Activated B cell treated with CpG ODN at 0.5 μM for 24 hours (primary cell): ENCODE measurements around the gene TBX6. TPM values are rescaled to one million over a fixed set of nuclear protein-coding genes. Genes with fewer than 3 reads are reported as not detected.

Source experiments
- ATAC-seq: fragments of 200-7000 bp; cut with Tn5 transposase; one replicate; pipeline ENCODE4 v1.10.0; 2021; ENCODE audit warnings: low read depth, mild to moderate bottlenecking, moderate library complexity
- CTCF ChIA-PET: fragments of 350-600 bp; sonication (Branson Sonifier 250); formaldehyde crosslinking; loops from one replicate; lab custom pipeline; 2021; ENCODE audit warnings: antibody characterized with exemption; lab: Charles Lee
- POLR2A ChIA-PET: fragments of 350-600 bp; sonication (Branson Sonifier 250); formaldehyde crosslinking; loops from one replicate; lab custom pipeline; 2021; ENCODE audit warnings: antibody characterized with exemption; lab: Charles Lee
- DNase-seq: peaks from one replicate; pipeline ENCODE4 v3.0.0; 2022
- H3K27ac Mint-ChIP-seq: one replicate; pipeline ENCODE4 v1.8.0; 2020; ENCODE audit warnings: mixed read lengths
- H3K27me3 Mint-ChIP-seq: one replicate; pipeline ENCODE4 v1.8.0; 2021; ENCODE audit warnings: mixed read lengths
- H3K36me3 Mint-ChIP-seq: one replicate; pipeline ENCODE4 v1.8.0; 2021; ENCODE audit warnings: low read depth, mixed read lengths
- H3K4me1 Mint-ChIP-seq: one replicate; pipeline ENCODE4 v1.8.0; 2021; ENCODE audit warnings: mixed read lengths
- H3K4me3 Mint-ChIP-seq: one replicate; pipeline ENCODE4 v1.8.0; 2020; ENCODE audit warnings: mild to moderate bottlenecking, mixed read lengths
- H3K9me3 Mint-ChIP-seq: one replicate; pipeline ENCODE4 v1.8.0; 2020; ENCODE audit warnings: mixed read lengths
- CTCF ChIP-seq: fragments of 200-600 bp; IDR thresholded peaks from one replicate; pipeline ENCODE4 v1.8.0; 2022; ENCODE audit warnings: antibody characterized with exemption, mild to moderate bottlenecking
- intact Hi-C: fragments of 100-400 bp; cut with micrococcal nuclease; formaldehyde crosslinking; loops from one replicate; pipeline ENCODE4 v1.15.1; 2024
- total RNA-seq: library from RNA; stranded (reverse); gene quantifications from 2 replicates; pipeline ENCODE4 v1.2.3, GENCODE V29; 2022

The TBX6 gene
- total RNA-seq, 1 donor from 2014 or later, result 2.3 TPM

- peaks cover 42% of the 10 kb centered on the region for H3K36me3 Mint-ChIP-seq
- H3K9me3 Mint-ChIP-seq, result no peaks in the 10 kb centered on the region
- no peak overlapping the region for H3K27ac Mint-ChIP-seq
- ATAC-seq (no peak), DNase-seq (no peak)
- no peaks in the 10 kb centered on the region for H3K27me3 Mint-ChIP-seq
- TF ChIP-seq CTCF, result no peak
- intact Hi-C loops, result no loop called here
- H3K4me3 Mint-ChIP-seq, result no peak overlapping the region
- ChIA-PET CTCF (no interaction called here), POLR2A (interaction anchor here (1.1 to 1.6 kb wide), 3 partner anchors 21 to 100 kb away, joined by 3 read pairs; partner anchors contain the start of genes ALDOA and CORO1A)
- H3K4me1 Mint-ChIP-seq, result peaks cover 11% of the 10 kb centered on the region
Measured at GRCh38 chr16:30086291-30087140, 5.2 kb downstream of the TBX6 start.

- no peaks in the 10 kb centered on the region for H3K9me3 Mint-ChIP-seq
- H3K27me3 Mint-ChIP-seq, result no peaks in the 10 kb centered on the region
- CTCF ChIA-PET, result no interaction called here
- POLR2A ChIA-PET, result interaction anchor here (1.1 kb wide), 1 partner anchor 97 kb away, joined by 3 read pairs; the partner anchor contains the start of gene CORO1A
- intact Hi-C loops, result no loop called here
- no peak overlapping the region for H3K27ac Mint-ChIP-seq
- no peak for TF ChIP-seq CTCF
- no peak overlapping the region for H3K4me3 Mint-ChIP-seq
- no peak for ATAC-seq
- peaks cover 11% of the 10 kb centered on the region for H3K4me1 Mint-ChIP-seq
- H3K36me3 Mint-ChIP-seq, result peaks cover 49% of the 10 kb centered on the region
- DNase-seq, result no peak
Measured at GRCh38 chr16:30085820-30086219, 5.9 kb downstream of the TBX6 start.

GRCh38 chr16:30085247-30085646 is 6.5 kb downstream of the TBX6 start:
- Mint-ChIP-seq H3K4me1 (peaks cover 9% of the 10 kb centered on the region), H3K36me3 (peaks cover 52% of the 10 kb centered on the region), H3K9me3 (no peaks in the 10 kb centered on the region), H3K4me3 (no peak overlapping the region), H3K27ac (no peak overlapping the region), H3K27me3 (no peaks in the 10 kb centered on the region)
- CTCF ChIA-PET, result no interaction called here
- TF ChIP-seq CTCF, result no peak
- ATAC-seq, result no peak
- intact Hi-C loops, result no loop called here
- DNase-seq, result no peak
- POLR2A ChIA-PET, result interaction anchor here (0.7 to 1.1 kb wide), 2 partner anchors 97 to 98 kb away, joined by 3 read pairs; partner anchors contain the start of gene CORO1A

GRCh38 chr16:30084816-30085159 is 6.9 kb downstream of the TBX6 start:
- no peaks in the 10 kb centered on the region for H3K9me3 Mint-ChIP-seq

More at GRCh38 chr16:30084816-30085159, 6.9 kb downstream of the TBX6 start:
- ChIA-PET CTCF (no interaction called here), POLR2A (interaction anchor here (0.7 to 1.0 kb wide), 2 partner anchors 30 to 97 kb away, joined by 3 read pairs; no protein-coding TSS in a partner anchor)
- Mint-ChIP-seq H3K4me3 (no peak overlapping the region), H3K27me3 (no peaks in the 10 kb centered on the region), H3K36me3 (peaks cover 57% of the 10 kb centered on the region), H3K27ac (no peak overlapping the region), H3K4me1 (peaks cover 4% of the 10 kb centered on the region)
- no peak for TF ChIP-seq CTCF
- no peak for DNase-seq
- no peak for ATAC-seq
- intact Hi-C loops, result no loop called here
